Stimulated activated CD8-positive, alpha-beta memory T cell treated with anti-CD3 and anti-CD28 coated beads, Interleukin-15, amount 100 ng/mL, for 4 hours (primary cell): ENCODE measurements around the gene SAG.

Source experiments
- DNase-seq, 2 donors: peaks; one replicate each; pipeline ENCODE4 v3.0.0-alpha.2; 2020; ENCODE audit warnings: low read depth in 2 of 2

SAG gene

DNA sequence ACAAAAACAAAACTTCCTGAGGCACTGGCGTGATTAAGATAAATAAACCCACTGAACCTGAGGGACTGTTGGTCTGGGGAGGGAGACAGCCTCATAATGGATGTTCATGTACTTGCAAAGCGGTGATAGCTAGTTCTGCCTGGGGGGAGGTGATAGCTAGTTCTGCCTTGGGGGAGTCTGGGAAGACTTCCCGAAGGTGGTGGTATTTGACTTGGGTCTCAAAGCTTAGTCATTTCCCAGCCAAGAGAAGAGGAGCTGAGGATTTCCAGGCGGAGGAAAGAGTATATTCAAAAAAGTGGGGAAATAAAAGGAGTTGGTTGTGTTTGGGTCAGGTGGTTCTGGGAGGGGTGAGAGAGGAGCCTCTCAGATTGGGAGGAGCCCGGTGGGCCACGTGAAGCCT, 71.4 kb downstream of the SAG start:
- DNase-seq: no peak

- no peak for DNase-seq
These were observed 71.8 kb downstream of the SAG start for GRCh38 chr2:233379441-233379840.

DNA sequence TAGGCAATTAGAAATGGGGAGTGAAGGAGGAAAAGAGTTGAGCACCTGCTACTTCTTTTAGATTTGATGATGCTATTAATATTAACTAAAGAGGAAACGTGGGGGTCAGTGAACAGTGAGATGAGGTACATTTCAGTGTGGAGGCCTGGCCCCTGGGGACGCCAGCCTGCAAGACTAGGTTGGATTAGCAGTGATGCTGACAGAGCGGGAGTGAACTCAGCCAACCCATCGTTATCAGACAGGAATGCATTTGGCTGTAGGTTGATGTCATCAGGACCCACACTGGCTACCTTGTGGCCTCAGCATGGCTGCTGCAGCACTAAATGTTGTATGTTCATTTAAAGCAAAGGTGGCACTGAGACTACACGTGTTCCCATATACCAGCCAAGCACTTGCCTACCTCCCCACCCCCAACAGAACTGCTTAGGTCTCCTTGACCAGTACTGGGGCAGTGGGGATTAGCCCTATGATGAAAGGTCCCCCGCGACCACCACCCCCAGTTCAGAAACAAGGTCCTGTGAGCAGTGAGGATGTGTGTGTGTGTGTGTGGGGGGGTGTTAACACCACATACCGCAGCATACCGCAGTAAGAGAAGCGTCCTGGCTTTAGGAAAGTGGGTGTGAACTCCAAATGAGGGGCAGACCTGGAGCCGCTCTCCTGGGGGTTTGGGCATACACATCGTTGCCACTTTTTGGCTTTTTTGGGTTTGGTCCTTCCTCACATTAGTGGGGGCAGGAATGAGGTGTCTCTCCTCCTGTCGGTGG, 72.7 kb downstream of the SAG start:
- no peak for DNase-seq

DNA sequence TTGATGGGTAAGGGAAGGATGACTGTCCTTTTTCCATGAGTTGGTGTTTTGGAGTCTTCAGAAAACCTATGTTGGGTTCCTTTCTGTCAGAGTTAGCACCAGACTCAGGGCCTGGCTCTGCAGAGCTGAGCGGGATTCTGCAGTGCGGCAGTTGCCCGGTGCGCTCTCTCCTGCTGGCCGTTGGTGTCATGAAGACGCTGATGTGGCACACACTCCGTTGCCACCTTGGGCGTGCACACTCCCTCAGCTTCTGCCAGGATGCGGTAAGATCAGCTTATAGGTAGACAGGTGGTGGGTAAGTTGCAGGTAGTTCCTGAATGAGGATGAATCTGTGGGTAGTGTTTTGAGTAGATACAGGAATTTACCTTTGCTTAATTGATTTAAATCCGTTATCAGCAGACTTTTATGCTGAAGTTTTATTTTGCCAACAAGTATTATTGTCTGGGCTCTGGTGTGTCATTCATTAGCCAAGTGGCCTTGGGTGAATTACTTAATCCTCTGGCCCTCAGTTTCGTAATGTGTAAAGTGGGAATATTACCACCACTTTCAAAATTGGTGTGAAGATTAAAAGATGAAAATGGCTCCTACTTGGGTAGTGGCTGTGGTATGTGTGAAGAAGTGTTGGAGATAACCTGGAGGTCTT, 73.5 kb downstream of the SAG start:
- no peak for DNase-seq

- no peak for DNase-seq
These were observed 74.0 kb downstream of the SAG start for GRCh38 chr2:233381638-233381995.

GRCh38 chr2:233384015-233384414, 76.4 kb downstream of the SAG start:
- DNase-seq: no peak

DNA sequence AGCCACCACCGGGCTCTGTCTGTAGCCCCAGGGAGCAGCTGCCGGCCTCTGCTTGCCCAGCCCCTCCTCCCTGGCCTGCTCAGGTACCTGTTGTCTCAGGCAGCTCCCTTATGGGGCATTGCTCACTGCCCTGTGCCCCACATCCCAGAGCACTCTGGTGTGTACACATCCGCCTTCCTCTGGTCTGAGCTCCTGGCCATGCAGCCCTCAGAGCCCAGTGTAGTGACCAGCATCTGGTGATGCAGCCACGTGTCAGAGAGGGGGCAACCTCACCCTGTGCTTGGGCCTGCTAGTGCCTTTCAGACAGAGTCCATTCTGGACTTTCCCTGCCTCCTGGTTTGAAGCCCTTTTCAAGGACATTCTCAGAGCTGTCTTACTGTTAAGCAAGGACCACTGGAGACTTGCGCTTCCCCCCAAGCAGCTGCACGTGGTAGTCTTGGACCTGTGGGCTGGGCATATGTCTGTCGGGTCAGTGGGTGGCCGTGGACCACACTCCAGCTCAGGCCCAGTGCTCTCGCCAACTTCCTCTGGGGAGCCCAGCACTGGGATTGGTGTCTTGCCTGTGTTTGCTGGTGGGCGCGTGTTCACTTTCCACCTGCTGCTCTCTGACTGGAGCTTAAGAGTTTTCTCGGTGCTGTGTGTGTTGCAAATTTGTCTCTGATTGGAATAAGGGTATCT, 77.3 kb downstream of the SAG start:
- no peak for DNase-seq

DNA sequence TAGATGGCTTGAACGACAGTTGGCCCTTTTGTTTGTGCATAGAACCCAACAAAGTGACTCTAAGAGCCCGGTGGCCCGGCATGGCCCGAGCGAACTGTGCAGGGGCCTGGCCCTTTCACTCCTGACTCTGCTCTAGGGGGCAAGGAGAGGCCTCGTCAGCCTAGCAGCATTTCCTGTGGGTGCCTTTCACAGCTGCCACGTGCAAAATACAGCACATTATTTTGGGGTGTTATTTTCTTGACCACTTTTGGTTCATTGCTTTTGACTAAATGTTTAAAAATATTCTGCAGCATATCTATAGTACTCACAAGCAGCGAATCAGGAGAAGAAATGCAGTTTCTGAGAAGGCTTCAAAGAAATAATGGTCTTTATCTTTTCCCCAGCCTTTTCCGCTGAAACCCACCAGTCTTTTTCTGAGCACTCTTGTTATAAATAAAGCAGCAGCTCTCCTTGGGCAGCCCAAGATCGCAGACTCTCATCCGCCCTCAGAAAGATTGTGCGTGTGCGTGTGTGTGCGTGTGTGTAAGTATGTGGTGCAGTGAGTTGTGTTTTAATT, 78.0 kb downstream of the SAG start:
- DNase-seq: no peak

- no peak for DNase-seq
These were observed 78.9 kb downstream of the SAG start for GRCh38 chr2:233386382-233387041.

DNA sequence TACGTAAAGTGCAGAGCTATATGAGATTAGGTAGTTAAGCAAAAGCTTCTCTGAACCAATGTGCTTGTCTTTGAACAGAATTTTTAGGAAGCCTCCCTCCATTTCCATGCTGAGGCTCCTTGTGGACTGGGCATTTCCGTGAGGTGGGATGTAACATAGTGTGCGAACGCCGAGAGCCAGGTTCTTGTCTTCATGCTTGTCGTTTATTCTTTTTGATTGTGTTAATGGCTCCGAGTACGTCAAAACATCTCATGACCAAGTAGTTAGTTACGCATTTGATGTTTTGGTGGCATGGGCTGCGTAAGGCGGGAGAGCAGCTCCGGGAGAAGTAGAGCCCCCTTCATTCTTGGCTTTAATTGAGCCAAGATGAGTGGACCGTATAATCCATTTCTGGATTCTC, 79.6 kb downstream of the SAG start:
- no peak for DNase-seq

GRCh38 chr2:233387667-233388528, 80.3 kb downstream of the SAG start:
- no peak for DNase-seq

- DNase-seq: no peak
These were observed 82.0 kb downstream of the SAG start for GRCh38 chr2:233389601-233390125.

DNA sequence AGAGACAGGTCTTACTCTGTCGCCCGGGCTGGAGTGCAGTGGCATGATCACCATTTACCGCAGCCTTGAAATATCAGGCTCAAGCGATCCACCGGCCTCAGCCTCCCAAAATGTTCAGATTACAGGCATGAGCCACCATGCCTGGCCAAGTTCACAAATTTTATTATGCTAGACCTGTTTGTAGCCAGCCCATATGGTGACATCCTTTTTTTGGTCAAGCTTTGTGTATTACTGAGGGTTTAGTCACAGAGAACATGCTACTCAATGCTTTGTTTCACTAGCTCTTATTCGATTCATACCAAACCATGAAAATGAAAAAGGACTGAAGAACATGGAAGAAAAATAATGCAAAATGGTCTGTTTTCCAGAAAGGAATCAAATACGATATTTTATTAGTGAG, 88.1 kb downstream of the SAG start:
- no peak for DNase-seq
